GM19395 (cell line): ENCODE data around the gene HKDC1.
"Not testable (repeated sequence)": the region's sequence is repeated elsewhere in the genome, so short reads cannot be mapped to it uniquely, and the experiment has no call there.

ENCODE experiments used
- ATAC-seq: cut with Tn5 transposase; IDR thresholded peaks from one replicate; pipeline ENCODE4 v1.9.1; 2021; ENCODE audit warnings: mild to moderate bottlenecking, moderate library complexity; ENCODE audit not compliant: unreplicated experiment

Gene HKDC1, protein sequence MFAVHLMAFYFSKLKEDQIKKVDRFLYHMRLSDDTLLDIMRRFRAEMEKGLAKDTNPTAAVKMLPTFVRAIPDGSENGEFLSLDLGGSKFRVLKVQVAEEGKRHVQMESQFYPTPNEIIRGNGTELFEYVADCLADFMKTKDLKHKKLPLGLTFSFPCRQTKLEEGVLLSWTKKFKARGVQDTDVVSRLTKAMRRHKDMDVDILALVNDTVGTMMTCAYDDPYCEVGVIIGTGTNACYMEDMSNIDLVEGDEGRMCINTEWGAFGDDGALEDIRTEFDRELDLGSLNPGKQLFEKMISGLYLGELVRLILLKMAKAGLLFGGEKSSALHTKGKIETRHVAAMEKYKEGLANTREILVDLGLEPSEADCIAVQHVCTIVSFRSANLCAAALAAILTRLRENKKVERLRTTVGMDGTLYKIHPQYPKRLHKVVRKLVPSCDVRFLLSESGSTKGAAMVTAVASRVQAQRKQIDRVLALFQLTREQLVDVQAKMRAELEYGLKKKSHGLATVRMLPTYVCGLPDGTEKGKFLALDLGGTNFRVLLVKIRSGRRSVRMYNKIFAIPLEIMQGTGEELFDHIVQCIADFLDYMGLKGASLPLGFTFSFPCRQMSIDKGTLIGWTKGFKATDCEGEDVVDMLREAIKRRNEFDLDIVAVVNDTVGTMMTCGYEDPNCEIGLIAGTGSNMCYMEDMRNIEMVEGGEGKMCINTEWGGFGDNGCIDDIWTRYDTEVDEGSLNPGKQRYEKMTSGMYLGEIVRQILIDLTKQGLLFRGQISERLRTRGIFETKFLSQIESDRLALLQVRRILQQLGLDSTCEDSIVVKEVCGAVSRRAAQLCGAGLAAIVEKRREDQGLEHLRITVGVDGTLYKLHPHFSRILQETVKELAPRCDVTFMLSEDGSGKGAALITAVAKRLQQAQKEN

DNA sequence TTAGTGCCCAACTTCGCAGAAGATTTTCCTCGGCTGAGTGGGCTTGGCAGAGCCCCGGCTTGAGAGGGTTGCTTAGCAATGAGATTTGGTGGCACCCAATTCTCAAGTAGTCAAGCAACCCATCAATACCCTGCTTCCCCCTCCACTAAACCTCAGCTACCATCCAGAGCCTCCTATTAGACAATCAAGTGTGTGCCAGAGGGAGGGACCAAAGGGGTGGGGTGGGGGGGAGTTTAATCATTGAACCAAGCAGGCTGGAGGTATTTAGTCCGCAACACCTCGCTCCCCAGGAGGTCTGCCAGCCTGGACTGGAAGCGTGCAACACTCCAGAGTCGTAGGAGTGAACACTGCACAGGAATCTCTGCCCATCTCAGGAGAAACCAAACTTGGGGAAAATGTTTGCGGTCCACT, at the start of gene HKDC1:
HKDC1 (plus strand) TSS at position 292 of the 411 bp plus-strand sequence; CDS start at position 396, 104 bp downstream.
- ATAC-seq: no peak

GRCh38 chr10:69172241-69172982, 47.7 kb upstream of the HKDC1 start:
- no peak for ATAC-seq

- ATAC-seq: not testable (repeated sequence)
These were observed 44.8 kb upstream of the HKDC1 start for GRCh38 chr10:69175326-69175725.

DNA sequence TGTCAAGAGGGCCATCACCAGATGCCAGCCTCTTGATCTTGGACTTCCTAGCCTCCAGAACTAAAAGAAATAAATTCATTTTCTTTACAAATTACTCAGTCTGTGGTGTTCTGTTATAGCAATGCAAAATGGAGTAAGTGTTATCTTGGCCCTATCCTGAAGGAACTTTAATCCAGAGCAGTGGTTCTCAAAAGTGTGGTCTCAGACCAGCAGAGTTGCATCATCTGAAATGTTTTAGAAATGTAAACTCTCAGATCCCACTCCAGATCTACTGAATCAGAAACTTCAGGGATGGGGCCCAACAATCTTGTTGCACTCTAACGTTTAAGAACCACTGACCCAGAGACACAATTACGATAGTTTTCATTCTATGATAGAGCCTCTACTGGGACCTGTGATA, 43.3 kb upstream of the HKDC1 start:
- no peak for ATAC-seq

- peak; percentile 39 for ATAC-seq
These were observed 40.9 kb upstream of the HKDC1 start for GRCh38 chr10:69179089-69179742.

- ATAC-seq: peak; percentile 87
These were observed 40.2 kb upstream of the HKDC1 start, which contains the start of gene SUPV3L1 for GRCh38 chr10:69179743-69180524. Gene SUPV3L1, plus strand, starts transcription at chr10:69180234. Its CDS starts 58 bp downstream, at chr10:69180292.

GRCh38 chr10:69180525-69181204, 39.5 kb upstream of the HKDC1 start:
- ATAC-seq: peak; percentile 23

GRCh38 chr10:69181433-69181832, 38.7 kb upstream of the HKDC1 start:
- no peak for ATAC-seq

- ATAC-seq: no peak
These were observed 38.1 kb upstream of the HKDC1 start for GRCh38 chr10:69182005-69182404.

DNA sequence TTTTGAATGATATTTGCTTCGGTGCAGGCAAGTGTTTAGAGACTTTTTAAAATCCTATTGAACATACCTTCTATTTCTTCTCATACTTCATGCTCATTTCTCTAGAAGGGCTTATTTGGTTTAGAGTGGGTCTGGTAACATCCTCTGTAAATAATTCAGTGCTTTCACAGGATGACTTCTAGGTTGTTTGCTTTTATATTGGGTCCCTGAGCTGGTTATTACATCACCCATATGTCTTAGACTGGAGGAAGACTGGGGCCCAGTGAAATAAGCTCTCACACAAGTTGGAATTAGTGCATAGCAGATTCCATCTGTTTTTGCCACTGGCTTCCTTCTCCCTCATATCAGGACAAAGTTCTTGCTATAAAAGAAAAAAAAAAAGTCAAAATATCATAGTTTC, 33.6 kb upstream of the HKDC1 start:
- ATAC-seq: no peak

DNA sequence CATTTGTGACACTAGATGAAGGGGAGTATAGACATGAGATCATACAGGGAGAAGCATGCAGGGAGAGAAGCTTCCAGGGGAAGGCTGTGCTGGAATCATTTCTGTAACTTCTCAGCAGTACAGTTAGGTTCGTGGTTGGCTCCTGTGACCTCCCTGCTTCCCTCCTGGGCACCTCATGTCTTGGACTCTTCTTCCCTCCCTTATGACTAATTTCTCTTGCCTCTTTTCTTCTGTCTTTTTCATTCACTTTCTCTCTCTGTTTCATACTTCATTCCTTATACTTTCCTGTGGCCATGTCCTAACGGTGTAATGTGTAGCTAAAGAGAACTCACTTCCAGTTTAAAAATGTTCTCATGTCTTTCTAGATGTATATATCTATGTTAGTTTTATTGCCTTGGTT, 19.1 kb upstream of the HKDC1 start:
- no peak for ATAC-seq

DNA sequence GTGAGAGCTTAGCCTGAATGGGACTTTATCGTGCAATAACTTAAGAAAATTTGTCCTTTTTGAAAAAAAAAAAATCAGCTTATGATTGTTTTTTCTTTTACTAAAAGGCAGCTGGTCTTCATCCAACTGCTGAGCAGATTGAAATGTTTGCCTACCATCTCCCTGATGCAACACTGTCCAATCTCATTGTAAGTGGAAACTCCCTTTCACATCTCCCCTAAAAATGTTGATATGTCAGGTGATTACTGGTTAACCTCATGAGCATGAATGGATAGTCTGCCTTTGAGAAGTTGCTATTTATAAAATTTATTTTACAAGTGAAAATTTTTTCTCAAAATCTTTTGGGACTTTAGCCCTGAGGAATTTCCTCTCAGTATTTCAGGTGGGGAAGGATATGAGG, 17.8 kb upstream of the HKDC1 start:
- ATAC-seq: no peak

DNA sequence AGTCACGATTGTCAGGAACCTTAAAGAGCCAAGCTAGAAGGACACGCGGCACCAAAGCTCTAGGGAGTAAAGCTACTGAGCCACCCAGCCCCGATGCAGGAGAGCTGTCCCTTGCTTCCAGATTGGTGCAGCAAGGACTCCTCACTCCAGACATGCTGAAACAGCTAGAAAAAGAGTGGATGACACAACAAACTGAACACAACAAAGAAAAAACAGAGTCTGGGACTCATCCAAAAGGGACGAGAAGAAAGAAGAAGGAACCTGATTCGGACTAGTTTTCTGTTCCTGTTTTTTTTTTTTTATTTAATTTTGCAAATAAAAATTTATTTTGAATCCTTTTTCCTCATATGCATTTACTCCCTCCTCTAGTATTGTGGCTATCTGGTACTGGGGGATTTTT, 11.4 kb upstream of the HKDC1 start:
- ATAC-seq: no peak

DNA sequence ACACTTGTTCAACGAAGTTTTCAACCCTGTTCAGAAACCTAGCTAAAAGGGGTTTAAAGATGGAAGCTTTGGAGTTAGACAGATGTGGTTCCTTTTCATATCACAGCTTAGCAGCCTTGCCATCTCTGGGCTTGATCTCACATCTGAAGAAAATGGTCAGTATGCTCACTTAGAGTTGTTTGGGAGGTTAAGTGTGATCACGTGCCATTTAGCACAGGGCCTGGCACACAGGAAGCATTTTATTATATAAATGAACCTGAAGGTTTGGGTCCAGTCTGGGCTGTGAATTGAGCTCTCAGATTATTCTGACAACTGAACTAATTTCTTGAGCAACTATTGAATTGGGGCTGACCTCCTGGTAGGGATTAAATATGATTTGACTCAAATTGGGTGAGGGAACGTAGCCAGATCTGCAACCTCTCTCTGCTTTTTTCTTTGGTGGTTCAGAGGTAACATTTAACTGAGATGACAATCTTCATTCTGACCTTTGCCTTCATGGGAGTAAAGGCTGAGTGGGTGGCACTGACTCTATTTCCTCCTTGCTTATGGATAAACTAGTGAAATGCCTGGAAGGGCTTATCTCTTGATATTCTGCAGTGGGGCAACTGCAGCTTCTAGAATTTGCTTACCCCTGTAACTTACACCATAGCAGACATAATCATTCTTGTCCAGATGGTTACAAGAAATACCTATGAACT, 10.2 kb upstream of the HKDC1 start:
- ATAC-seq: no peak

DNA sequence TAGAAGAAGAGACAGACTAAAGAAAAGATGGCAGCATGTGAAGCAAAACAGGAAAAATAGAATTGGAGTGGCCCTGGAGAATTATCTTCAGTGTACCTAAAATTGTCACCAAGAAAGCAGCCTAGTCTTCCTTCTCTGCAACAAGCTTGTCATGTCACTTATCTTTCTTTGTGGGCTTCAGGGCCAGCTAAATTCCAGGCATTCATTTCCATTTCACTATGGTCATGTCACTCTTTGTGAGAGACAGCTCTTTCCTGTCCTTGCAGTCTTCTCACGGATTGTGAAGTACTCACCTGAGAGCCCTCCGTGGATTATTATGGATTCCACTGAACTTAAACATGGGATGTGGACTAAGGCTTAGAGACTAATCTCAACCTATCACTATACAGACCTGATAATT, 9.0 kb upstream of the HKDC1 start:
- ATAC-seq: no peak

GRCh38 chr10:69211524-69211923, 8.6 kb upstream of the HKDC1 start:
- ATAC-seq: no peak

GRCh38 chr10:69213591-69214311, 6.4 kb upstream of the HKDC1 start:
- ATAC-seq: no peak

- no peak for ATAC-seq
These were observed 5.4 kb upstream of the HKDC1 start for GRCh38 chr10:69214666-69215131.
